Thyroid gland (tissue), 4 donors: Measurements from ENCODE around the gene PIGL.

Experiments used
- CTCF ChIP-seq, 6 experiments: fragments of 200-600 bp in 3 of 6; fragments of 450-650 bp in 3 of 6; sonication (generic) in 3 of 6; IDR thresholded peaks; one replicate each; pipeline ENCODE4 v1.5.1; 2016 to 2019; ENCODE audit warnings: antibody characterized with exemption in 6 of 6, mild to moderate bottlenecking in 2 of 6, inconsistent platforms in 1 of 6, moderate library complexity in 1 of 6
- POLR2A ChIP-seq, 2 donors: fragments of 450-650 bp; IDR thresholded peaks; one replicate each; pipeline ENCODE4 v1.6.1; 2017; ENCODE audit warnings: antibody characterized with exemption in 2 of 2, mild to moderate bottlenecking in 2 of 2, moderate library complexity in 1 of 2

- TF ChIP-seq CTCF (IDR thresholded peaks at IDR 0.05) (no peak), POLR2A (IDR thresholded peaks at IDR 0.05) (no peak)
Observed at GRCh38 chr17:16281351-16281750, 64.3 kb downstream of the PIGL start.
